Stimulated activated CD8-positive, alpha-beta memory T cell treated with anti-CD3 and anti-CD28 coated beads, Interleukin-4, amount 100 ng/mL, for 24 hours (primary cell): ENCODE measurements around the gene TAX1BP3.
"Not testable (repeated sequence)": the region's sequence is repeated elsewhere in the genome, so short reads cannot be mapped to it uniquely, and the experiment has no call there.

ENCODE experiments used
- DNase-seq: peaks from one replicate; pipeline ENCODE4 v3.0.0-alpha.2; 2020; ENCODE audit warnings: low read depth

The TAX1BP3 gene

GRCh38 chr17:3668279-3669084, at the start of gene TAX1BP3, which contains the start of gene EMC6:
TAX1BP3 (minus strand) TSS chr17:3668578; CDS start chr17:3668526, 52 bp downstream.
EMC6 (plus strand) TSS chr17:3668812; CDS start chr17:3669147, 335 bp downstream.
- peak; percentile 98 for DNase-seq

- no peak for DNase-seq
Observed at GRCh38 chr17:3715296-3715695, 46.9 kb upstream of the TAX1BP3 start.

- no peak for DNase-seq
Observed at GRCh38 chr17:3712811-3713463, 44.6 kb upstream of the TAX1BP3 start.

GRCh38 chr17:3710951-3711383, 42.6 kb upstream of the TAX1BP3 start:
- no peak for DNase-seq

- DNase-seq, result no peak
Observed at GRCh38 chr17:3708366-3708765, 40.0 kb upstream of the TAX1BP3 start.

GRCh38 chr17:3705718-3705984, 37.3 kb upstream of the TAX1BP3 start:
- not testable (repeated sequence) for DNase-seq

GRCh38 chr17:3704931-3705717, 36.7 kb upstream of the TAX1BP3 start:
- DNase-seq, result no peak

- not testable (repeated sequence) for DNase-seq
Observed at GRCh38 chr17:3702041-3702539, 33.7 kb upstream of the TAX1BP3 start.

GRCh38 chr17:3699951-3700350, 31.6 kb upstream of the TAX1BP3 start:
- no peak for DNase-seq

GRCh38 chr17:3698139-3698538, 29.8 kb upstream of the TAX1BP3 start:
- no peak for DNase-seq

GRCh38 chr17:3697103-3697476, 28.7 kb upstream of the TAX1BP3 start:
- DNase-seq, result no peak

GRCh38 chr17:3695723-3696411, 27.5 kb upstream of the TAX1BP3 start, which contains the start of gene P2RX5:
P2RX5 (minus strand) TSS chr17:3696155; CDS start chr17:3696005, 150 bp downstream.
- peak; percentile 22 for DNase-seq

- DNase-seq, result no peak
Observed at GRCh38 chr17:3695129-3695722, 26.8 kb upstream of the TAX1BP3 start.

- peak; percentile 28 for DNase-seq
Observed at GRCh38 chr17:3693829-3694231, 25.5 kb upstream of the TAX1BP3 start.

- no peak for DNase-seq
Observed at GRCh38 chr17:3693141-3693540, 24.8 kb upstream of the TAX1BP3 start.

- DNase-seq, result no peak
Observed at GRCh38 chr17:3692346-3692745, 24.0 kb upstream of the TAX1BP3 start.

- DNase-seq, result no peak
Observed at GRCh38 chr17:3691617-3692067, 23.3 kb upstream of the TAX1BP3 start.

- DNase-seq, result no peak
Observed at GRCh38 chr17:3690094-3690715, 21.8 kb upstream of the TAX1BP3 start.

GRCh38 chr17:3689262-3690093, 21.1 kb upstream of the TAX1BP3 start:
- no peak for DNase-seq

GRCh38 chr17:3688852-3689261, 20.5 kb upstream of the TAX1BP3 start:
- DNase-seq, result no peak
